Suppressor macrophage (primary cell): ENCODE results near the gene LILRB4.
"Not testable (repeated sequence)": the region's sequence is repeated elsewhere in the genome, so short reads cannot be mapped to it uniquely, and the experiment has no call there.

Experiments
- DNase-seq, 4 experiments: peaks; one replicate each; pipeline ENCODE4 v3.0.0-alpha.2; 2020 to 2022

LILRB4 gene

DNA sequence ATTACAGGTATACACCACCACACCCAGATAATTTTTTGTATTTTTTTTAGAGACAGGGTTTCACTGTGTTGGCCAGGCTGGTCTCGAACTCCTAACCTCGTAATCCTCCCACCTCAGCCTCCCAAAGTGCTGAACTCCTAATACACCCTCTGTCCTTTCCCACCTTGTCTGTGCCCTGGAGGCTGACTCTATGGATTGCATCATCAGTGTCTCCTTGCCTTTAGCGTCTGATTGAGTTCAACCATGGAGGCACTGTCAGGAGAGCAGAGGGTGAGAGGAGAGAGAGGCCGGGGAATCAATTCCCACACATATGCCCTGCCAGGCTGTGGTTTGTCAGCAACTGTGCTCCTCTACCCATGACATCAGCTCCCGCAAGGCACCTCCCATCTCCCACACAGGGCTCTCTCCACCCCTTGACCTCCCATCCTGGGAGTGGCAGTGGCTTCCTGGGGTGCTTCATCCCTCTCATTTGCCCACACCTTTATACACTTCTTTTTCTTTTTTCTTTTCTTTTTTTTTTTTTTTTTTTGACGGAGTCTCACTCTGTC is 12.6 kb upstream of the LILRB4 start:
- DNase-seq, result peak; percentile 51 to 83 (median 78)

DNA sequence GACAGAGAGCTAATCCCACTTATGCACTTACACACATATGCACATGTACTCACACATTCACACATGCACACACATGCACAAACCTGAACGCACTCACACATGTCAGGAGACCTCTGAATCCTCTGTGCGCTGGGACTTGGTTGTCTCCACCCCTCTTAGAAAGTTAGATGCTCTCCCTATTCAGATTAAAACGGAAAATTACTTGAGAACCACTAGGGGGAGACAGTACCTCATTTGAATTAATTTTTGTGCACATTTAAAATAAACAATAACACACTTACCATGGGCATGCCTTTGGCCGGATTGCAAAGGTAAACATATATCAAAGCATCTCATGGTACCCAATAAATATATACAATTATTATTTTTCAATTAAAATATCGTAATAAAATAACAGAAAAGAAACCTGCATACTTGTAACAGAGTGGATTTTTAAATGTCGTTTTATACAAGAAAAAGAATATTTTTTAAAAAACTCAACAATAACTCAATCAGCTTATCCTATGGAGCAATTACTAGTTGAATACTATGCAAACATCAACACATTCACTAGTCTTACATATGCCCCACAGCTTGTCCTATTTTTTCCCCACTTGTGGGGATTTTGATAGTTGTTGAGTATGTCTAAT is 9.5 kb upstream of the LILRB4 start:
- DNase-seq, result peak in 3 of 4 experiments; percentile 29 to 84 (median 71)

DNA sequence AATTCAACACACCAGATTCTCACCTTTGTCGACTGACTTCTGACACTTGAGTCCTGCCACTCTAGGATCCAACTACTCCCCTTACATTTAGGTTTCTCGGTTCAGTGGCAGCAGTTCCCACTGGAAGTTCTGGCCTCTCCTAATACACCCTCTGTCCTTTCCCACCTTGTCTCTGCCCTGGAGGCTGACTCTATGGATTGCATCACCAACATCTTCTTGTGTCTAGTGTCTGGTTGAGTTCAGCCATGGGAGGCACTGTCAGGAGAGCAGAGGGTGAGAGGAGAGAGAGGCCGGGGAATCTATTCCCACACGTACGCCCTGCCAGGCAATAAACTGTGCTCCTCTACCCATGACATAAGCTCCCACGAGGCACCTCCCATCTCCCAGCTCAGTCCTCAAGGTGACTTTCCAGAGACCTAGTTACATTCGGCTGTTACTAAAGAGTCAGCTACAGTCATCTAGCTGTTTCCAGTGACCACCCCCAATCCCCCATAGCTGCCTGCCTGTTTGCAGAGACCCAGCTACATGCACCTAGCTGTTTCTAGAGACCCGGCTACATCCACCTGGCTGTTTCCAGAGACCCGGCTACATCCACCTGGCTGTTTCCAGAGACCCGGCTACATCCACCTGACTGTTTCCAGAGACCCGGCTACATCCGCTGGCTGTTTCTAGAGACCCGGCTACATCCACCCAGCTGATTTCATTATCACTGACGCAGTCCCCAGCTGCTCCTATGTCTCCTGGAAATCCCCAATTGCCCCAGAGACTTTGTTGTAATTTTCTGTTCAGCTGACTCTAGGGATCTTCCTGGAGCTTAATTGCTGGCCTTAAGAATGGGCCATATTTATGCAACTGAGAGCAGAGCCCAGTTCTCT is 8.1 kb upstream of the LILRB4 start:
- peak; percentile 85 to 95 (median 92) for DNase-seq

DNA sequence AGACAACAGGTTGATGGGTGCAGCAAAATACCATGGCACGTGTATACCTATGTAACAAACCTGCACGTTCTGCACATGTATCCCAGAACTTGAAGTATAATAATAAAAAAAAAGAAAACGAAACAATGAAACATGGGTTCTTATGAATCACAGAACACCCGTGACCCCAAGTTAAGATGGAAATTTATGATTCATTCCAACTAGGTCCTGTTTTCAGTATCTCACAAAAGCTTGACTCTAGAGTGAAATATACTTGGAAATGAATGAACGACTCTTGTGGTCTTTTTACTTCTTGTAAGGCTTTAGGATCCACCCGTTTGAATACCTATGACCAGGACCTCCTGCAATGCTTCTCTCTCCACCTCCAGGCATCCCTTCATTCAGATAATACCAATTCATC is 3.5 kb upstream of the LILRB4 start:
- DNase-seq, result peak; percentile 28 to 68 (median 51)

DNA sequence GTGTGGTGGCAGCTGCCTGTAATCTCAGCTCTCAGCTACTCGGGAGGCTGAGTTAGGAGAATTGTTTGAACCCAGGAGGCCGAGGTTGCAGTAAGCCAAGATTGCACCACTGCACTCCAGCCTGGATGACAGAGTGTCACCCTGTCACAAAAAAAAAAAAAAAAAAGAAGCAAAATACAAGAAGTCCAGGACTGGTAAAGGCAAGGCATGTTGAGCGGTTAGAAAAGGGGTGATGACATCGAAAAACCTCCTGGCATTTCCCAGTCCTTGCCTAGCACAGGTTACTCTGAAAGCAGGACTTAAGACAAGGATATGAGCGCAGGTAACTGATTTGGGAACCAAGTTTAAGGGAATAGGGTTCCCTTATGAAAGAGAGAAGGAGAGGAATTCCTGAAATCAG is 2.5 kb upstream of the LILRB4 start:
- DNase-seq, result peak; percentile 47 to 72 (median 67)

DNA sequence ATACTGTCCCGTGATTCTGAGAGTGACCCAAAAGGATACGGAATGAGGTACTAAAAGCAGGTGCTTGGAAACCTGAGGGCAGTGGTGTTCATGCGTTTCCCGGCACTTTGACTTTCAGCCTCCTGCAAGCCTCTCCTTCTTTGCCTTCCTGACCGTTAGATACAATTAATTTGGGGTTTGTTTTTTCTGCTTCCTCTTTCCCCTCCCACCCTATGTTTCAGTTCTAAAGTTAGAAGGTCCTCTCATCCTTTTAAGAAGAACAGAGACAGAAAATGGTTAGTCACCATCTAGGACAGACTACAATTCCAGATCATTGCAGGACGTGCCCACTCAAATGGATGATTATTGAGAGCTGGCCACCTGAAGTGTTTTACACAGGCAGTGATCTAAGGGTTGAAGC is 1.8 kb upstream of the LILRB4 start:
- peak; percentile 57 to 88 (median 74) for DNase-seq

DNA sequence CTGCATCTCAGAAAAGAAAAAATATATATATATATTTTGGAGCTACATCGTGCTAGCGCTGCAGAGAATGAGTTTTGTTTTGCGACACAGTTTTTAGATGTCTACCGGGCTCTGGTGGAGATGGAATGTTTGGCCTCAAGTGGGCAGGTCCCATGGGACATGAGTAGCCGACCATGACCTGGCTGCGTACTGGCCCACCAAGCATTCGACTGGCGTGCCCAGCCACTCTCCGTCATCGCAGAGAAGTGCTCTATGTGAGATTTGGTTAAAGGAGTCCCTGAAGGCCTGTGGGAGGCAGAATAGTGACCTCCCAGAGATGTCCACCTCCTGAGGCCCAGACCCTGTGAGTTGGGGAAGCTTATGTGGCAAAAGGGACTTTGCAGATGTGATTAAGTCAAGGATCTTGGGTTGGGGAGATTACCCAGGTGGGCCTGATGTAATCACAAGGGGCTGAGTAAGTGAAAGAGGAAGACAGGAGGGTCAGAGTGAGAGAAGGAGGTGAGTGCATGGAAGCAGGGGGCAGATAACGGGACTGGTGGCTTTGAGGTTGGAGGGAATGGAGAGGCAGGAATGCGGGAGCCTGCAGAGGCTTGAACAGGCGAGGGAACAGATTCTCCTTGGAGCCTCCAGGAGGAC is 821 bp upstream of the LILRB4 start:
- peak in 2 of 4 experiments; percentile 10 to 54 for DNase-seq

DNA sequence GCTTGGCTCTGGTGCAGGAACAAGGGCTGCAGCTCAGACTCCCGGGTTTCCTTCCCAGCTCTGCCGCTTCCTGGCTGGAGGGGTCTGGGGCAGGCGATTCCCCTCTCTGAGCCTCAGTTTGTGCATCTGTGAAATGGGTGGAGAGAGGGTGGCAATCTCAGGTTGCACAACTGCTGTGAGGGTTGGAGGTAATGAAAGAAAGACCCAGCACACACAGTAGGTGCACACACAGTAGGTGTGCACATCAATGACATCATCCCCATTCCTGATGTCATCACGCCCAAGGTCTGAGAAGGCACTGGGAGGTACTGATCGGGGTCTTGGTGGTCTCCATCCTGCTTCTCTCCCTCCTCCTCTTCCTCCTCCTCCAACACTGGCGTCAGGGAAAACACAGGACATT is 2.7 kb downstream of the LILRB4 start:
- no peak for DNase-seq

DNA sequence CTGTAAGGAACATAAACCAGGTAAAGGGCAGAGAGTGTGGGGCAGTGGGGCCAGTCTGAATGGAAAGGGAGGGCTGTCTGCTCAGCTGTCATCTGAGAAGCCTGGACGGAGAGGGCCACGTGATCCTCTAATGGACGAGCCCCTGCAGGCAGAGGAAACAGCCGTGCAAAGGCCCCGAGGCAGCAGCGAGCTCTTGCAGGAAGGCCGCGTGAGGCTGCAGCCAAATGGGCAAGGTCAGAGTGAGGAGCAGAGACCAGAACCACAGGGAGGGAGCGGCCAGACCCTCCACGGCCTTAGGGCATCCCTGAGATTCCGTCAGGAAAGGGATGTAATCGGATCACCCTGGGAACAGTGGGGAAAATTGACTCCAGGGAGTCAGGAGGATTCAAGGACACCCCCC is 4.4 kb downstream of the LILRB4 start:
- DNase-seq, result no peak

DNA sequence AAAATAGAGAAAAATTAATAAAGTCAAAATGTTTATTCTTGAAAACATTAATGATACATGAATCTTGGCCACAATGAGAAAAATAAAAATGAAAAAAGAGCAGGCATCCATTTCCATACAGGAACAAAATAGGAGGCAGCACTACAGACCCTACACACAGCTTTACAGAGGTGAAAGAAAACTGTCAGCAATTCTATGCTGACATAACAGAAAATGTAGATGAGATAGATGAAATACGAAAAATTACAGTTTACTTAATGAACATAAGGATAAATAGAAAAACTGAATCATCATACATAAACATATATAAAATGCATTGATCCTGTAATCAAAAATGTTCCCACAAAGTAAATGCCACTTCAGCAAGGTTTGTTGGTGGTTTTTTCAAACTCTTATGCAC is 5.6 kb downstream of the LILRB4 start:
- DNase-seq, result no peak

DNA sequence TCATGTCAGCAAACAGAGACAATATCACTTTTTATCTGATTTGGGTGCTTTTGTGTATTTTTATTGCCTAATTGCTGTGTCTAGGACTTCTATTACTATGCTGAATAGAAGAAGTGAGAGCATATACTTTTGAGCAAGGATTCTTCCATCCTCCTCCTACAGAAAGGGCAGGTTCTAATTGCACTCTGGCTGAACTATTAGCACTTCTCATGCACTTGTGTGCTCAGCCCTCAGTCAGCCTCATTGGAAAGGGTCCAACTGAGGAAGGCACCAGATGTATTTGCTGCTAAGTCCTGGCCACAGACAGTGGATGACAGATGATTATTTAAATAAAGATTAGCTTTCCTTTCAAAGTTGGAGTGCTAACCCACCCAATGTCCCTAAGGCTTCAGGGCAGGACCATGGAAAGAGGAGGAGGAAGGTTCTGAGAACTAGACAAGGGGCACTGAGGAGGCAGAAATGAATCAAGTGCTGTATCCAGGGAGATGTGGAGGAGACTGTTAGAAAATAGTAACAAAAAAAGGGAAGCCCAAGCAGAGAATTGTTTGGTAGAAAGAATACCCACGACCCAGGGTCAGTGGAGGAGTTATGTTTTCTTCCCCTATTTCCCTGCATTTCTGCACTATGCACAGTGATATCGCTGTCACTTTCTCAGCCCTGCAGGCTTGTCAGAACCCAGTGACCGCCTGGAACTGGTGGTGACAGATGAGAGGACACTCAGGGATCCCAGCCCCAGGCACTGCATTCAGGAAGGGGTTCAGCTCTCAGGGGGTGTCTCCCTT is 8.0 kb downstream of the LILRB4 start:
- DNase-seq, result peak; percentile 66 to 85 (median 80)

DNA sequence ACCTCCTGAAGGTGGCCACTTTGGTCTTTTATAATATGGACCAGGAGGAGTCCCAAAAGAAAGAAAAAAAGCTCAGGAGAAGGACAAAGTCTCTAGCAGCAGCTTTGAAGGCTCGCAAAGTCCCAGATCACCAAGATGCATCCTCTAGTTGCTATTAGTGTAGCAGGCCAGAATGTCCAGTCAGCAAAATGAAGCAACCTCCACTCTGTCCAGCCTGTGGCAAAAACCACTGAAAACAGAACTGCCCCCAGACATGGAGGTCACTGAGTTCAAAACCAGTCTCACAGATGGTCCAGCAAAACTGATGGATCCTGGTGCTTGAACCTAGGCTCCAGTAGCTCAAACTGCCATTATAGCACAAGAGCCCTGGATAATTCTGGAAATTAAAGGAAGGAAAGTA is 10.4 kb downstream of the LILRB4 start:
- peak; percentile 61 to 86 (median 76) for DNase-seq

DNA sequence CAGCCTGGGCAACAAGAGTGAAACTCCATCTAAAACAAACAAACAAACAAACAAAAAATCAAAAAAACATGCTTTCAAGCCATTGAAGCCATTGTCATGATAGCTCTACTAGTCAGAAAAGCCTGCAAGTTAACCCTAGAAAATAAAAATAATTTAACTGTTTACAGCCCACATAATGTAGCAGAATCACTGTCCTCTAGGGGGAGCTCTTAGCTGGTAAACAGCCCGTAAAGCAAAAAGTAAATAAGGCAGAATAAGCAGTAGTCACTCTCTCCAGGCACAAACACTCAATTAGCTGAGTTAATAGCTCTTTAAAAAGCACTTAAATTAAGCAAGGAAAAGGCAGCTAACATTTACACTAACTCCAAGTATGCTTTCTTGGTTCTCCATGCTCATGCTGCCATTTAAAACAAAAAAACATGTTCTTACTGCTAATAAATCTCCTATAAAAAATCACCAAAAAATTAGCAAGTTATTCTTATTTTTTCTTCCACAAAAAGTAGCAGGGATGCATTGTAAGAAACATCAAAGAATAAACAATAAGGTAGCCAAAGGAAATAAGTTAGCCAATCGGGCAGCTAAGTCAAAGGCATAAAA is 11.3 kb downstream of the LILRB4 start:
- peak; percentile 51 to 86 (median 71) for DNase-seq

DNA sequence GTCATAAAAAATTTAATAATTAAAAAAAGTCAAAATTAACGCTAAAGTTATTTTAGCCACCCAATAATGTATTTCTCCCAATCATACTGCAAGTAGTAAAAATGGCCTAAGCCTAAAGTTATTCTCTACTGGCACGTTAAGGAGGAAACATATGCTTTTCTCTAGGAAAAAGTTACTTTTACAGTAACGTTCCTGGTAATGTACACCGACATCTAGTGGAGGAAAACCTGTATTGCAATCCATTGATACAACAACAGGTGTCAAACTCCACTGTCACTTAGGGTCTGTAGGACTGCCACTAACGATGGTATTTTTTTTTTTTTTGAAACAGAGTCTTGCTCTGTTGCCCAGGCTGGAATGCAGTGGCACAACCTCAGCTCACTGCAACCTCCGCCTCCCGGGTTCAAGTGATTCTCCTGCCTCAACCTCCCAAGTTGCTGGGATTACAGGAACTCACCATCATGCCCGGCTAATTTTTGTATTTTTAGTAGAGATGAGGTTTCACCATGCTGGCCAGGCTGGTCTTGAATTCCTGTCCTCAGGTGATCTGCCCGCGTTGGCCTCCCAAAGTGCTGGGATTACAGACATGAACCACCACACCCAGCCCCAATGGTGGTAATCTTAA is 13.5 kb downstream of the LILRB4 start:
- peak; percentile 64 to 83 (median 76) for DNase-seq

DNA sequence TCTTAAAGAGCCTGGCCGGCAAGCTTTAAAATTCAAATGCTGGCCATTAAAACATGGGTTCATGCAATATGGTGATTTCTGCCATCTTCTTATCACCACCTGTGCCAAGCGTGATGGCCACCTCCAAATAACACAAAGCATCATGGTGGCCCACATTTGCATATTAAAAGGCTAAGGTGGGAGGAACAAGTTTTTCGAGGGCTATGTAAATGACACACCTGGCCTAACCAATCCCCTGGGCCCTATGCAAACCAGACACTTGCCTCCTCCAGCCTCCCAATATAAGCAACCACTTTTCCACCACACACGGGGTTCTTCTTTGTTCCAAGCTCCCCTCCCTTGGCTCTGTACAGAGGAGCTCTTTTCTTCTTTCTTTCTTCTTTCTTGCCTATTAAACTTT is 14.4 kb downstream of the LILRB4 start:
- no peak for DNase-seq

DNA sequence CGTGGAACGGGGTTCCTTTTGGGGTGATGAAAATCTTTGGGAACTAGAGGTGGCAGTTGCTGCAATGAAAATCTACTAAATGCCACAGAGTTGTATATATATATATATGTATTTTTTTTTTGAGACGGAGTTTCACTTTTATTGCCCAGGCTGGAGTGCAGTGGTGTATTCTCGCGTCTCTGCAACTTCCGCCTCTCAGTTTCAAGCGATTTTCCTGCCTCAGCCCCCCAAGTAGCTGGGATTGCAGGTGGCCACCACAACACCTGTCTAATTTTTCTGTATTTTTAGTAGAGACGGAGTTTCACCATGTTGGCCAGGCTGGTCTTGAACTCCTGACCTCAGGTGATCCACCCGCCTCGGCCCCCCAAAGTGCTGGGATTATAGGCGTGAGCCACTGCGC is 18.8 kb downstream of the LILRB4 start:
- not testable (repeated sequence) for DNase-seq

DNA sequence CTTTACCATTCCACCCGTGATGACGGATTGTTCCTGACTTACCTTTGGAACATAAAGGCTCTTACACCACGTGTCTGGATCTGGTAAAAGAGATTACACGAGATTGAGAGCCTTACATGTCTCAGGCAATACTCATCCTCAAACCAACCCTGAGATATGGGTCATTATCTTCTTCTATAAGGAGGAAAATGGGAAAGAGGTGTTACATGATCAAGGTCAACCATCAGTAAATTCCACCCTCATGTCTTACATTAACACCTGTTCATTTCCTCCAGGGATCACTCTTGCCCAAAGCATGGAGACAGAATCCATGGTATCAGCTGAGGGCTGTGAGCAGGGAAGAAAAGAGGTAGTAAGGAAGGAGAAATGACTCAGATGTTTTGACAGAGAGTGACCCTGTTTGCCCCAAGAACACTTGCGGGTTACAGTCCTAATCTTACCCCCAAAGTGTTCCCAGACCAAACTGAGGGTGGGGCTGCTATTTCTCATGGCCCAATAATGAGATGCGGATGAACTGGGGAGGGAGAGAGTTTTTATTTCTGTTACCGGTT is 19.6 kb downstream of the LILRB4 start:
- DNase-seq, result peak; percentile 36 to 67 (median 40)

DNA sequence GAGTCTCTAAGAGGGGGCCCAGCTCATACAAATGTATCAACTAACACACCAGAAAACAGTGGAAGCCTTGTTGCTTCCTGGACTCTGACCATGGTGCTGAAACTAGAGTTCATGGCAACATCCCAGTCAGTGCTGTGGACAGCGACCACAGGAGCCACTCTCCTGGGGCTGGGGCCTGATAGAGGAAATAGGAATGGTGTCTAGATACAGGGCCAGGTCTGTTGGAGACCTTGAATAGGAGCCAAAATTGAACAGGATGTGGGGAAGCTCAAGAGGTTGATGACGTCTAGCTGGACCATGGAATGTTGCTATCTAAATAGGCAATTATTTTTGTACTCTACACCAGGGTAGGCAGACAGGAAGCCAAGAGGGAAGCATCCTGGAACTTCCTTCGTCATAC is 21.7 kb downstream of the LILRB4 start:
- DNase-seq, result peak; percentile 77 to 91 (median 82)

DNA sequence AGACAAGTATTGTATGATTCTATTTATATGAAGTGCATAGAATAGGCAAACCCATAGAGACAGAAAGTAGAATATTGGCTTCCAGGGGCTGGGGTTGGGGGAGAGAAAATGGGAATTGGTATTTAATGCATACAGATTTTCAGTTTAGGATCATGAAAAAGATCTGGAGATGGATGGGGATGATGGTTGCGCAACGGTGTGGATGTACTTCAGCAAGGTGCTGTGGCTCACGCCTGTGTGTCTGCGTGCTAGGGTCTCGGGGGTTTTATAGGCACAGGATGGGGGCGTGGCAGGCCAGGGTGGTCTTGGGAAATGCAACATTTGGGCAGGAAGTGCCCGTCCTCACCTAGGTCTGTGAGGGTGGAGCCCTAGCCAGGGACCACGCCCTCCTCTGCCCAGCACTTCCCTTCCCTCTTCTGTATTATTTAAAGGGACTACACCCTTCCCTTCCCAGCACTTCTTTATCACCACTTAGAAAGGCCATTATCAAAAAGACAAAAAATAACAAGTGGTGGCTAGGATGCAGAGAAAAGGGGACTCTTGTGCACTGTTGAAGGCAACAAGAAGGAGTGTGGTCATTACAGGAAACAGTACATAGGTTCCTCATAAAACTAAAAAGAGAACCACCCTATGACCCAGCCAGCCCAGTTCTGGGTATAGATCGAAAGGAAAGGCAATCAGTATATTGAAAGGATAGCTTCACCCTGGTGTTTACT is 29.0 kb downstream of the LILRB4 start:
- peak; percentile 13 to 46 (median 32) for DNase-seq

DNA sequence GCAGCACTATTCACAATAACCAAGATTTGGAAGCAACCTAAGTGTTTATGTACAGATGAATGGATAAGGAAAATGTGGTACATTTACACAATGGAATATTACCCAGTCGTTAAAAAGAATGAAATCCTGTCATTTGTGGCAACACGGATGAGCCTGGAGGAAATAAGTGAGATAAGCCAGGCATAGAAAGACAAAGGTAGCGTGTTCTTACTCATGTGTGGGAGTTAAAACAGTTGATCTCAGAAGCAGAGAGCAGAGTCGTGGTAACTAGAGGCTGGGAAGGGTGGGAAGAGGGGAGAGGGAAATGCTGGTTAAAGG is 29.5 kb downstream of the LILRB4 start:
- DNase-seq, result no peak

DNA sequence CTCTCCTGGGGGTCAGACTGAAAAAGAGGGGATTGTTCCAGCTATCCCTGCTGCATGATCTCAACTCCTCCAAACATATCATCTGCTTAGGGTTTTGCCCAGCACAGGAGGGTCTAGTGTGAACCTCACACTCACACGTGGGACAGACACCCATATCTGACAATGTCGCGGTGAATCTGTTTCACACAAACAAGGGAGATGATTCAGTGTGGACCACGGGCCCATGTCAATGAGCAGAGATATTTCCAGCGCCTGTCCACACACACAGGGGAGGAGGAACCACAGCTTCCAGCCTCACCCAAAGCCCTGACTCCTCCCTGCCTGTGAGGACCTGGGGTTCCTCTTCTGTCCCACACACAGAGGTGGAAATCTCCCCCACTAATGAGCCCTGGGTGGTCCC is 31.9 kb downstream of the LILRB4 start:
- peak in 3 of 4 experiments; percentile 21 to 38 (median 38) for DNase-seq
